ENCODE results near the gene DHRS3.

DNA sequence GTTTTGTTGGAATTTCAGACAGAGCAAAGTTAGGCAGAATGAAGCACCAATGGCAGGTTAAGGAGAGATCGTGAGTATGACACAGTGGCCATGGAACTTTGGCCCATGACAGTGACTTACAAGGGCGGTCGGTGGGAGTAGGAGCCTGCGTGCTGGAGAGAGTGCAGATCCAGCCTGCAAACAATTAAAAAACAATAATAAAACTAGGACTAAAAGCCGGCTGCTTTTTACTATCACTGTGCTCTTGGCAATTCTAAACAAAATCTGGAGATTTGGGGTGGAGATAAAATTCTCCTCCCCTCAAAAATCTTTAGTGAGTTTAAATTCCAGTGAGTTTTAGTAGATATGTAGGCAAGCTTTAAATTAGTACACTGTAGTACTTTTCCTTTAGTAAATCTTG lies 96.9 kb downstream of the DHRS3 start:
- TF ChIP-seq CTCF (conservative IDR thresholded peaks at IDR 0.05 in 1 of 2, IDR thresholded peaks at IDR 0.05 in 1 of 2; ENCODE audit: extremely low read depth in 1 of 2, insufficient read depth in 1 of 2, low read depth in 1 of 2, low read length in 2 of 2) (no peak), EZH2 (IDR thresholded peaks at IDR 0.05; ENCODE audit: borderline replicate concordance, low read length) (no peak)
